Astrocyte (in vitro differentiated cells and primary cell): ENCODE measurements around the gene SOSTDC1. TPM values are rescaled to one million over a fixed set of nuclear protein-coding genes. Genes with fewer than 3 reads are reported as not detected.
A peak's percentile ranks its signal among the peaks of the same experiment; 100 is the strongest.

Source experiments
- DNase-seq: peaks from one replicate; pipeline ENCODE4 v3.0.0-alpha.2; 2010; ENCODE audit warnings: low read depth
- FAIRE-seq: peaks from 2 replicates; lab custom pipeline; 2011; peaks lifted over from hg19 to GRCh38; lab: Jason Lieb, UNC
- H2AFZ ChIP-seq: 2 replicates; pipeline ENCODE4 v1.6.0; 2012; ENCODE audit warnings: low read depth, low read length, inconsistent platforms
- H3K27ac ChIP-seq: 2 replicates; pipeline ENCODE4 v1.5.1; 2011; ENCODE audit warnings: low read depth, low read length, inconsistent platforms
- H3K27me3 ChIP-seq: 2 replicates; pipeline ENCODE4 v1.6.0; 2011; ENCODE audit warnings: low read length, inconsistent platforms; ENCODE audit not compliant: insufficient read depth
- H3K36me3 ChIP-seq: 2 replicates; pipeline ENCODE4 v1.5.1; 2011; ENCODE audit warnings: low read length, inconsistent platforms; ENCODE audit not compliant: insufficient read depth
- H3K4me1 ChIP-seq: 2 replicates; pipeline ENCODE4 v1.5.1; 2011; ENCODE audit warnings: low read length, inconsistent platforms; ENCODE audit not compliant: insufficient read depth
- H3K4me2 ChIP-seq: 2 replicates; pipeline ENCODE4 v1.6.0; 2012; ENCODE audit warnings: low read length, inconsistent platforms
- H3K4me3 ChIP-seq: 2 replicates; pipeline ENCODE4 v1.5.1; 2011; ENCODE audit warnings: low read depth, mild to moderate bottlenecking, low read length, inconsistent platforms; ENCODE audit not compliant: insufficient read depth
- H3K79me2 ChIP-seq: 2 replicates; pipeline ENCODE4 v1.6.0; 2012; ENCODE audit warnings: mild to moderate bottlenecking, low read length, inconsistent platforms; ENCODE audit not compliant: insufficient read depth
- H3K9ac ChIP-seq: 2 replicates; pipeline ENCODE4 v1.6.0; 2012; ENCODE audit warnings: mild to moderate bottlenecking, low read length, inconsistent platforms
- H3K9me3 ChIP-seq: 2 replicates; pipeline ENCODE4 v1.5.1; 2012; ENCODE audit warnings: low read depth, mild to moderate bottlenecking, low read length, inconsistent platforms; ENCODE audit not compliant: insufficient read depth
- H4K20me1 ChIP-seq: 2 replicates; pipeline ENCODE4 v1.6.0; 2012; ENCODE audit warnings: low read length, inconsistent platforms; ENCODE audit not compliant: insufficient read depth
- H3K27ac Mint-ChIP-seq: one replicate; pipeline ENCODE4 v1.8.0; 2021; ENCODE audit warnings: mild to moderate bottlenecking, mixed read lengths; ENCODE audit not compliant: unreplicated experiment
- H3K27me3 Mint-ChIP-seq: one replicate; pipeline ENCODE4 v1.8.0; 2021; ENCODE audit warnings: low read depth, mixed read lengths; ENCODE audit not compliant: unreplicated experiment
- H3K36me3 Mint-ChIP-seq: one replicate; pipeline ENCODE4 v1.8.0; 2021; ENCODE audit warnings: low read depth, mixed read lengths; ENCODE audit not compliant: unreplicated experiment
- H3K4me1 Mint-ChIP-seq: one replicate; pipeline ENCODE4 v1.8.0; 2021; ENCODE audit warnings: low read depth, mixed read lengths; ENCODE audit not compliant: unreplicated experiment
- H3K4me3 Mint-ChIP-seq: one replicate; pipeline ENCODE4 v1.8.0; 2021; ENCODE audit warnings: mild to moderate bottlenecking, moderate library complexity, mixed read lengths; ENCODE audit not compliant: unreplicated experiment
- H3K9me3 Mint-ChIP-seq: one replicate; pipeline ENCODE4 v1.8.0; 2021; ENCODE audit warnings: mild to moderate bottlenecking, mixed read lengths; ENCODE audit not compliant: unreplicated experiment
- EZH2 ChIP-seq: IDR thresholded peaks from 2 replicates; pipeline ENCODE4 v1.6.1; 2012; ENCODE audit warnings: mild to moderate bottlenecking, low read length, inconsistent platforms; ENCODE audit not compliant: insufficient read depth
- total RNA-seq: library from RNA; stranded (reverse); gene quantifications from 2 replicates; pipeline ENCODE4 v1.2.1, GENCODE V29; 2021
- TF ChIP-seq, protein P1 (sequence below): IDR thresholded peaks from 2 replicates; pipeline ENCODE4 v1.5.1; 2011; ENCODE audit warnings: low read depth, mild to moderate bottlenecking, inconsistent platforms, low read length, moderate library complexity; ENCODE audit not compliant: insufficient read depth

Gene SOSTDC1
- total RNA-seq, 1 donor from 2014 or later: 0.23 TPM

GRCh38 chr7:16420329-16420648, 45.2 kb downstream of the SOSTDC1 start:
- H3K4me1 ChIP-seq: peaks cover 35% of the 10 kb centered on the region
- peaks cover 4% of the 10 kb centered on the region for H3K79me2 ChIP-seq
- FAIRE-seq (peak; percentile 9), DNase-seq (no peak)
- no peaks in the 10 kb centered on the region for H4K20me1 ChIP-seq
- peaks cover 2% of the 10 kb centered on the region for H3K9me3 Mint-ChIP-seq
- H3K4me2 ChIP-seq: peak overlapping the region; percentile 85
- peak overlapping the region; percentile 84 for H3K27ac ChIP-seq
- no peaks in the 10 kb centered on the region for H3K36me3 ChIP-seq
- TF ChIP-seq, protein P1, sequence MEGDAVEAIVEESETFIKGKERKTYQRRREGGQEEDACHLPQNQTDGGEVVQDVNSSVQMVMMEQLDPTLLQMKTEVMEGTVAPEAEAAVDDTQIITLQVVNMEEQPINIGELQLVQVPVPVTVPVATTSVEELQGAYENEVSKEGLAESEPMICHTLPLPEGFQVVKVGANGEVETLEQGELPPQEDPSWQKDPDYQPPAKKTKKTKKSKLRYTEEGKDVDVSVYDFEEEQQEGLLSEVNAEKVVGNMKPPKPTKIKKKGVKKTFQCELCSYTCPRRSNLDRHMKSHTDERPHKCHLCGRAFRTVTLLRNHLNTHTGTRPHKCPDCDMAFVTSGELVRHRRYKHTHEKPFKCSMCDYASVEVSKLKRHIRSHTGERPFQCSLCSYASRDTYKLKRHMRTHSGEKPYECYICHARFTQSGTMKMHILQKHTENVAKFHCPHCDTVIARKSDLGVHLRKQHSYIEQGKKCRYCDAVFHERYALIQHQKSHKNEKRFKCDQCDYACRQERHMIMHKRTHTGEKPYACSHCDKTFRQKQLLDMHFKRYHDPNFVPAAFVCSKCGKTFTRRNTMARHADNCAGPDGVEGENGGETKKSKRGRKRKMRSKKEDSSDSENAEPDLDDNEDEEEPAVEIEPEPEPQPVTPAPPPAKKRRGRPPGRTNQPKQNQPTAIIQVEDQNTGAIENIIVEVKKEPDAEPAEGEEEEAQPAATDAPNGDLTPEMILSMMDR: no peak
- no peak for TF ChIP-seq EZH2
- H2AFZ ChIP-seq: peak overlapping the region; percentile 88
- peaks cover 30% of the 10 kb centered on the region for H3K4me1 Mint-ChIP-seq
- peak overlapping the region; percentile 91 for H3K27ac Mint-ChIP-seq
- H3K4me3 Mint-ChIP-seq: peak overlapping the region; percentile 84
- no peaks in the 10 kb centered on the region for H3K36me3 Mint-ChIP-seq
- H3K27me3 Mint-ChIP-seq: no peaks in the 10 kb centered on the region
- no peaks in the 10 kb centered on the region for H3K27me3 ChIP-seq
- H3K9me3 ChIP-seq: no peaks in the 10 kb centered on the region
- H3K4me3 ChIP-seq: peak overlapping the region; percentile 56
- H3K9ac ChIP-seq: peak overlapping the region; percentile 85

DNA sequence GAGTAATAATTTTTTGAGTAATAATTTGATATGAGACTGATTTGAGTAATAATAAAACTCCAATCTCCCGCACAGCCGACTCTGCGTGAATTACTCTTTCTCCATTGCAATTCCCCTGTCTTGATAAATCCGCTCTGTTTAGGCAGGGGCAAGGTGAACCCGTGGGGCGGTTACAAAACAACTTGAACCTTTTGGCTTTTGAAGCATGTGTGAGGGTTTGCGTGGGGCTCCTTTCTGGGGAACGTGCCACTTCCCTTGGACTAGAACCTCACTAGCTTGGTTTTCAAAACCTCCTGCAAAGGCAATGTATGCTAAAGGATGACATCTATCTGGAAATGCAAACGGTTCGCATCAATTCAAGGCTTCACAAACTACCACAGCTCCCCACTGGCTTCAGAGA, 45.7 kb downstream of the SOSTDC1 start:
- Histone ChIP-seq H4K20me1 (no peaks in the 10 kb centered on the region), H3K79me2 (peaks cover 4% of the 10 kb centered on the region), H3K36me3 (no peaks in the 10 kb centered on the region), H3K27me3 (no peaks in the 10 kb centered on the region), H3K9me3 (no peaks in the 10 kb centered on the region), H3K9ac (peak overlapping the region; percentile 85), H3K4me3 (no peak overlapping the region), H3K4me1 (peaks cover 35% of the 10 kb centered on the region), H3K4me2 (peak overlapping the region; percentile 85), H2AFZ (peak overlapping the region; percentile 88), H3K27ac (peak overlapping the region; percentile 84)
- peaks cover 30% of the 10 kb centered on the region for H3K4me1 Mint-ChIP-seq
- H3K36me3 Mint-ChIP-seq: no peaks in the 10 kb centered on the region
- H3K27ac Mint-ChIP-seq: peak overlapping the region; percentile 91
- TF ChIP-seq, protein P1: no peak
- no peak for TF ChIP-seq EZH2
- peak overlapping the region; percentile 84 for H3K4me3 Mint-ChIP-seq
- no peak for FAIRE-seq
- DNase-seq: no peak
- H3K9me3 Mint-ChIP-seq: peaks cover 2% of the 10 kb centered on the region
- no peaks in the 10 kb centered on the region for H3K27me3 Mint-ChIP-seq

DNA sequence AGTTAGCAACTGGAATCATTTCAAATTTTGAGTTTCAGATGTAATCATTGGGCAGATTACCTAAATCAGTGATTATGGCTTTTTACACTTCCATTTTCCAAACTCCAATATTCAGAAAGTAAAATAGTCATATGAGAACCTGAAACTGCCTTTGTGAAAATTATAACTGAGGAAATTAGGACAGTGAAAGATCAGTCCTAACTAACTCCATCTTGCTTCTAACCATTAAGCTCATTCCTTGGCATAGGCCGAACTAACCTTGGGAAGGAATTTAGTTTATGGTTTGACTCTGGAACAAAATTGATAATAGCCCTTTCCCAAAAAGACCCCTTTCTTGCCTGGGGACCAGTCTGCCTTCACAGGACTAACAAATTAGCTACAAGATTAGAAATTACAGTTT, 46.4 kb downstream of the SOSTDC1 start:
- no peak overlapping the region for H3K4me2 ChIP-seq
- no peak overlapping the region for H3K27ac ChIP-seq
- H3K9me3 ChIP-seq: no peaks in the 10 kb centered on the region
- no peaks in the 10 kb centered on the region for H3K27me3 Mint-ChIP-seq
- FAIRE-seq: no peak
- DNase-seq: no peak
- no peak overlapping the region for H2AFZ ChIP-seq
- H3K79me2 ChIP-seq: peaks cover 4% of the 10 kb centered on the region
- no peak overlapping the region for H3K27ac Mint-ChIP-seq
- no peak for TF ChIP-seq EZH2
- H3K4me1 Mint-ChIP-seq: peaks cover 30% of the 10 kb centered on the region
- no peaks in the 10 kb centered on the region for H3K36me3 Mint-ChIP-seq
- no peak overlapping the region for H3K9ac ChIP-seq
- no peak overlapping the region for H3K4me3 ChIP-seq
- H3K36me3 ChIP-seq: no peaks in the 10 kb centered on the region
- peaks cover 2% of the 10 kb centered on the region for H3K9me3 Mint-ChIP-seq
- H3K4me3 Mint-ChIP-seq: no peak overlapping the region
- H3K4me1 ChIP-seq: peaks cover 35% of the 10 kb centered on the region
- H3K27me3 ChIP-seq: no peaks in the 10 kb centered on the region
- no peaks in the 10 kb centered on the region for H4K20me1 ChIP-seq
